Measurements from ENCODE around the gene OR10G2.
"Not testable (repeated sequence)": the region's sequence is repeated elsewhere in the genome, so short reads cannot be mapped to it uniquely, and the experiment has no call there.

The OR10G2 gene, protein sequence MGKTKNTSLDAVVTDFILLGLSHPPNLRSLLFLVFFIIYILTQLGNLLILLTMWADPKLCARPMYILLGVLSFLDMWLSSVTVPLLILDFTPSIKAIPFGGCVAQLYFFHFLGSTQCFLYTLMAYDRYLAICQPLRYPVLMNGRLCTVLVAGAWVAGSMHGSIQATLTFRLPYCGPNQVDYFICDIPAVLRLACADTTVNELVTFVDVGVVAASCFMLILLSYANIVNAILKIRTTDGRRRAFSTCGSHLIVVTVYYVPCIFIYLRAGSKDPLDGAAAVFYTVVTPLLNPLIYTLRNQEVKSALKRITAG

DNA sequence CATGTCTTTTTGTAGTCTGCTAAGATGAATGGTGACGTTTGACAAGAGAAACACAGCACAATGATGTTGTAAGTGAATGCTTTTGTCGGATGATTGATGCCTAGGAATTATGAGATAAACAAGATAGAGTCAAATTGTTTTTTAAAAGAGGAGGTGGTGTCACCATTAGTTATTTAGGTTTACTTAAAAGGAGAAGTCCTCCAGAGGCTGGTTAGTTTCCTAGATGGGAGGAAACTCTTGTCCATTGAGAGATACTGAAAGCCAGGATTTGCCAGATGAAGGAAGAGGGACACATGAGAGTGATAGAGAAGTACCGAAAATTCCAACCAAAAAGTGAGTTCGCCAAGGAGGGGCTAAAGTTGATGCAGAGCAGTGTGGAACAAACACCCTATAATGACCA lies at the start of gene OR10G2:
OR10G2 (minus strand) TSS at position 101 of the 400 bp plus-strand sequence; CDS start at position 3, 98 bp downstream.
- no peak for ATAC-seq

GRCh38 chr14:21680072-21680471 lies 45.3 kb upstream of the OR10G2 start:
- no peak for ATAC-seq

DNA sequence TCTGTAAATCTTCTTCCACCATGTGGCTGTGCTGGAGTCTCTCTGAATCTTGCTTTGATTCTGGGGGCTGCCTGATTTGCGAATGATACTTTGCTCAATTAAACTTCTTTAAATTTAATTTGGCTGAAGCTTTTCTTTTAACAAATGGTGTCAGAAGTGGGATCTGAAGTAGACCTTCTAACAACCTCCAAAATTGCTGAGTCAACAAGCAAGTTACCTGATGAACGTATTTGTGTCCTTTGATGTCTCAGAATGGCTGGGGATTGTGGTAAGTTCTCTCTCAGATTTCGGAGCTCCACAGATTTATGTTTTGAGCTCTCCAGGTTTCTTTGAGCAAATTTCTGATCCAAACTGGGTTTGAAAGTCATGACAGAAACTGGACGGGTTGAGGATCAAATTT lies 40.8 kb upstream of the OR10G2 start:
- no peak for ATAC-seq

- no peak for ATAC-seq
These were observed 39.0 kb upstream of the OR10G2 start, which contains the start of gene OR4E1 for GRCh38 chr14:21673718-21674117. TSS of gene OR4E1 (minus strand) at chr14:21673818. CDS start at chr14:21670935, 2,883 bp downstream.

GRCh38 chr14:21672116-21672515 lies 37.4 kb upstream of the OR10G2 start:
- no peak for ATAC-seq

DNA sequence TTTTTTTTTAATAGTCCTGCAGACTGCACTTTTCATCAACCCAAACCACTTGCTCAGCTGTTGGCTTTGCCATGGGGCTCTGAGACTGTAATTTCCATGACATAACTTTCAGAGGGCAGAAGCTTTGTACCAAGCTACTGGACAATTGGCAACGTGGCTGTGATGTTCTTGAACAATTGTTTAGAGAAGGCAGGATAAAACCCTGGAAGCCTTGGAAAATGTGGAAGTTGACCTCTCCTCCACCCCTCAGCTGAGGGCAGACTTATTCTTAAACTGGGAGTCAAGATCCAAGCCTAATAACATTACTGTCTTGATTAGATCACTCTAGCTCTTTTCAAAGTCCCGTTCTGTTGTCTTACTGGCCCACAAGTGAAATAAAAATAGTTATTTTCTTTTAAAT lies 36.6 kb upstream of the OR10G2 start:
- ATAC-seq, result no peak

DNA sequence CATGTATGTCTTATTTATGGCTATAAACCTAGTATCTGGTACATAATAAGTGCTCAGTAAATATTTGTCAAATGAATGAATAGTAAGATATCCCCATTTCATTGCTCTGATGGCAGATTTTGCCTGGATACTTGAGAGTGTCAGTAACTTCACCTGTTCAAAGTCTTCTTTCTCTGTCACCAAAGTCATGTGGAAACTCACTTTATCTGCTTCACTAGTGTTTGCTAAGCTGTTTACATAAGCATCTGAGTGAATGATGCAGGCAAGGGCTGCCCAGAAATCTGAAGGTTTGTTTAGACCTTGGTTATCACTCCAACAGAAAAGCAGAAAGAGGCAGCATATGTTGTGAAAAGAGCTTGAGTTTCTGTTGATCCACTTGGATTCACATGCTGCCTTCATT lies 34.5 kb upstream of the OR10G2 start:
- ATAC-seq, result no peak

DNA sequence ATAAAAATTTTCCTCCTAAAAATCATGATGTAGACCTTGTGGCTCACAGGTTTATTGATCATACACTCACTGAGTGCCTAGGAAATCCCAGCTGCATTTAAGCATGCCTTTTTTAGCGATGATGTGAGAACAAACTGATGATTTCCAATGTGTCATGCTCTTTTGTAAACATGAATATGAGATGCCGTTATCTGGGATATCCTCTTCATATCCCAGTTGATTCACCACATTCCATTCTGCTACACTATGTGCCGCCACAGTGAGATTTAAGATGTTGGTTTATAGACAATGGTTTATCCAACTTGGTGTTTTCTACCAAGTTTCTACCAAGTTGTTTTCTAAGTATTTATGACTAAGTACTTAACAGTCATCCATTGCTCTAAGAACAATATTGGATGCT lies 33.6 kb upstream of the OR10G2 start:
- no peak for ATAC-seq

- no peak for ATAC-seq
These were observed 22.2 kb upstream of the OR10G2 start for GRCh38 chr14:21656980-21657379.

DNA sequence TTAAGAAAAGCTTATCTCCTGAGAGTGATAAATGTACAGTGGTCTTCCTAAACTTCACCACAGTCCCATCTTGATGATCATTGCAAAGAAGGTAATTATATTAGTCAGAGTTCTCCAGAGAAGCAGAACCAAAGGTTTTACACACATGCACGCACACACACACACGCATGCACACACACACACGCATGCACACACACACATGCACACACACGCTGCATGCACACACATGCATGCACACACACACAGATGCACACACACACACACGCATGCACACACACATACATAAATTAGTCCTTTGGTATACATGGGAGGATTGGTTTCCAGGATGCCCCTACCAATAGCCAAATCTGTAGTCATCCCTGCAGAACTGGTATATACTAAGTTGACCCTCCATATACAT lies 19.5 kb upstream of the OR10G2 start:
- ATAC-seq, result no peak

GRCh38 chr14:21653331-21653885 lies 18.7 kb upstream of the OR10G2 start, which contains the start of gene OR4E2:
TSS of gene OR4E2 (plus strand) at chr14:21653835. CDS start at chr14:21665083, 11,248 bp downstream.
- no peak for ATAC-seq

GRCh38 chr14:21652209-21652808 lies 17.6 kb upstream of the OR10G2 start:
- no peak for ATAC-seq

DNA sequence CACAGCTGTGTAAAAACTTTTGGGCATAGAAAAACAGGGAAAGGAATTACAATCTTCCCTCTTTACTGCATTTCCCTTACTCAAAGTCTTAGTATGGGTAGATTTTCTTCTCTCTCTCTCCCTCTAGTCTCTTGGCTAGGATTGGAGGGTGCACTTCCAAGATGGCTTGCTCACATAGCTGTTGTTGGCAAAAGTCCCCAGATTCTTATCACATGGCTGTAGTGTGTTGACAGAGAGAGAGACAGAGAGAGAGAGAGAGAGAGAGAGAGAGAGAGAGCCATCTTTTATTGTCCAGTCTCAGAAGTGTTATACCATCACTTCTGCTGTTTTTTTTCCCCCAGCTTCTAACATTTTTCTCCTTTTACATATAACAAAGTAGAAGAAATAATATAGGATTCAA lies 12.6 kb upstream of the OR10G2 start:
- no peak for ATAC-seq

DNA sequence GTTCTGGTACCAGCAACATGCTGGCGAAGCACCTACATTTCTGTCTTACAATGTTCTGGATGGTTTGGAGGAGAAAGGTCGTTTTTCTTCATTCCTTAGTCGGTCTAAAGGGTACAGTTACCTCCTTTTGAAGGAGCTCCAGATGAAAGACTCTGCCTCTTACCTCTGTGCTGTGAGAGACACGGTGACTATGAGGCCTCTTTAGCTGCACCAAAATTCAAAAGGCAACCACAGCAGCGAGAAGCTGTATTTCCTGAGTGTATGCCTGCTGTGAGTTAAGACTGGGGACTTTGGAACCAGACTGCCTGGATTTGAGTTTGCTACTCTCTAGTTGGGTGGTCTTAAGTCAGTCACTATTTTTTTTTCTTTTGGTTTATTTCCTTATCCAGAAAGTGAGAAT lies 8.7 kb upstream of the OR10G2 start:
- ATAC-seq, result no peak

DNA sequence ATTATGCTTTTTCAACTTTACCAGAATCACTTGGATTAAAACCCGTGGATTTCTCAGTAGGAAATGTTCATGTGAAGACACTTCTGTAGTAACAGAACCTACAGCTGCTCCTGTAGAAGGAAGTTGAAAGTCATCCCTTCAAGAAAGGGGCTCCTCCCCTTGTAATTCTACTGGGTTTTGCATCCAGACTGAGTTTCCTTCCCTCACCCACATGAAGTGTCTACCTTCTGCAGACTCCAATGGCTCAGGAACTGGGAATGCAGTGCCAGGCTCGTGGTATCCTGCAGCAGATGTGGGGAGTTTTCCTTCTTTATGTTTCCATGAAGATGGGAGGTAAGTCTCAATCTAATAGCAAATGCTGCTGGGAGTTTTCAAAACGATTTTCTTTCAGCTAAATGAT lies 7.9 kb upstream of the OR10G2 start:
- ATAC-seq, result no peak

DNA sequence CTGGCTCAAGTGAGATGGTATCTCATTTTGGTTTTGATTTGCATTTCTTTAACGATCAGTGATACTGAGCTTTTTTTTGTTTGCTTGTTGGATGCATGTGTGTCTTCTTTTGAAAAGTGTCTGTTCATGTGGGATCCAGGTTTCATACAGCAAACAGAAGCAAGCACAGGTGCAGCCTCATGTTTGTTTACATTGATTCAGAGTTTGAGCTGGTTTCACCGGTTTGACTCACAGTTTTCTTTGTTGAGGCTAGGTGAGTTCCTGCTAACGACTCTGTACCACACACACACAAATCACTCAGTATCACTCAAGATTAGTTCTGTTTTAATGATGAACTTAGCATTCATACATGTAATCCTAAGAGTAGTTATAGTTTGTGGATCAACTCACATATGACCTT lies 3.7 kb downstream of the OR10G2 start:
- ATAC-seq, result no peak

DNA sequence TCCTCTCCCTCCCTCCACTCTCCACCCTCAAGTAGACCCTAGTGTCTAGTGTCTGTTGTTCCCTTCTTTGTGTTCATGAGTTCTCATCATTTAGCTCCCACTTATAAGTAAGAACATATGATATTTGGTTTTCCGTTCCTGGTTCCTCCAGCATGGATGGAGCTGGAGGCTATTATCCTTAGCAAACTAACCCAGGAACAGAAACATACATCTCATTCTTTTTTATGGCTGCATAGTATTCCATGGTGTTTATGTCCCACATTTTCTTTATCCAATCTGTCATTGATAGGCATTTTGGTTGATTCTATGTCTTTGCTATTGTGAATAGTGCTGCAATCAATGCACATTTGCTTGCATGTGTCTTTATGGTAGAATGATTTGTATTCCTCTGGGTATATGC lies 4.2 kb downstream of the OR10G2 start:
- not testable (repeated sequence) for ATAC-seq

GRCh38 chr14:21626491-21627230 lies 8.1 kb downstream of the OR10G2 start:
- ATAC-seq, result no peak

- ATAC-seq, result no peak
These were observed 17.1 kb downstream of the OR10G2 start for GRCh38 chr14:21617614-21618013.

GRCh38 chr14:21614240-21614639 lies 20.5 kb downstream of the OR10G2 start:
- ATAC-seq, result no peak

GRCh38 chr14:21612324-21612723 lies 22.4 kb downstream of the OR10G2 start:
- ATAC-seq, result no peak

DNA sequence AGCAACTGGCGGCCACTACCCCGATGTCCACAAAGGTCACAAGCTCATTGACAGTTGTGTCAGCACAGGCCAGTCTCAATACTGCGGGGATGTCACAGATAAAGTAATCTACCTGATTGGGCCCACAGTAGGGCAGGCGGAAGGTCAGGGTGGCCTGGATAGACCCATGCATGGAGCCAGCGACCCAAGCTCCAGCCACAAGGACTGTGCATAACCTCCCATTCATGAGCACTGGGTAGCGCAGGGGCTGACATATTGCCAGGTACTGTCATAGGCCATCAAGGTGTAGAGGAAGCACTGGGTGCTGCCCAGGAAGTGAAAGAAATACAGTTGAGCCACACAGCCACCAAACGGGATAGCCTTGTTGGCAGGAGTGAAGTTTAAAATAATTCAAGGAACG lies 32.6 kb downstream of the OR10G2 start:
- ATAC-seq, result not testable (repeated sequence)

DNA sequence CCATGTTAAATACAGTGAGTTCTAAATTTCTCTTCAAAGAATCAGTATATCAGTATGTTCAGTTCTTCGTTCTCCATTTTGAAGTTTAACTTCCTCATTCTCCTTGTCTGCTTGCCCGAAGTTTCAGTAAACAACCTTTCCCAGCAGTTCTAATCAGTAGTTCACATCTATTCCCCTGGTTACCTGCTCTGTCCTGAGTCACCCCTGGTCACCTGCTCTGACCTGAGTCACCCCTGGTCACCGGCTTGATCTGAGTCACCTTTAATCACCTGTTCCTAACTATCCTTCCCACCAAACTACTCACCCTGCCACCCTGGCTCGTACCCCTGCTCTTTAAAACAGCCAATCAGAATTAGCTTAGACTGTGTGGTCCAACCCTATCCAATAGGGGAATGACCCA lies 45.4 kb downstream of the OR10G2 start:
- no peak for ATAC-seq

Measured in activated CD4-positive, CD25-positive, alpha-beta regulatory T cell treated with anti-CD3 and anti-CD28 coated beads, Interleukin-2, amount 50 U/mL, for 24 hours (primary cell).